Motor neuron (in vitro differentiated cells): ENCODE data around the gene PAX5. TPM values are rescaled to one million over a fixed set of nuclear protein-coding genes. Genes with fewer than 3 reads are reported as not detected.

Experiments
- ATAC-seq, 8 experiments: fragments of 200-7000 bp; cut with Tn5 transposase; replicated peaks in 6 of 8; 2 replicates each; pipeline ENCODE4 v1.8.0; 2021; ENCODE audit warnings: mild to moderate bottlenecking in 8 of 8, moderate library complexity in 8 of 8
- H3K27ac ChIP-seq, 2 donors: fragments of 250-450 bp; sonication (Bioruptor Pico); 2 replicates each; pipeline ENCODE4 v1.9.0; 2021; ENCODE audit warnings: antibody characterized with exemption in 2 of 2, mild to moderate bottlenecking in 2 of 2, moderate library complexity in 1 of 2
- H3K4me1 ChIP-seq, 2 donors: fragments of 250-450 bp; sonication (Bioruptor Pico); replicated peaks in 1 of 2; 2 replicates each; pipeline ENCODE4 v1.6.1; 2021; ENCODE audit warnings: antibody characterized with exemption in 2 of 2, mild to moderate bottlenecking in 2 of 2, moderate library complexity in 1 of 2
- H3K4me3 ChIP-seq, 5 donors: fragments of 250-450 bp; sonication (Bioruptor Pico); 2 replicates each; pipeline ENCODE4 v1.9.0; 2021; ENCODE audit warnings: antibody characterized with exemption in 5 of 5, mild to moderate bottlenecking in 5 of 5, moderate library complexity in 4 of 5
- WGBS, 10 experiments: fragments of 450-650 bp; shearing (Covaris generic); methylation state at CpG; one replicate each; pipeline ENCODE4 v1.0.0; 2022; 5-methylcytosine and 5-hydroxymethylcytosine counted together
- in situ Hi-C, 9 experiments: fragments of 400-800 bp; cut with MboI; loops; one replicate each; pipeline ENCODE4 v1.15.0; 2021; ENCODE audit warnings: low sequenced_read_pairs in 9 of 9, low pct_unique_long_range_greater_than_20kb in 2 of 9; ENCODE audit not compliant: unreplicated experiment in 9 of 9
- total RNA-seq, 8 experiments: library from RNA; unstranded; fragments of 300-600 nt; gene quantifications; 2 replicates each; pipeline versions ENCODE4 v1.2.3 to v1.2.4, GENCODE V29; 2022

The PAX5 gene
- total RNA-seq, 8 experiments from 2014 or later: 0.09 to 1.5 (median 0.61) TPM

DNA sequence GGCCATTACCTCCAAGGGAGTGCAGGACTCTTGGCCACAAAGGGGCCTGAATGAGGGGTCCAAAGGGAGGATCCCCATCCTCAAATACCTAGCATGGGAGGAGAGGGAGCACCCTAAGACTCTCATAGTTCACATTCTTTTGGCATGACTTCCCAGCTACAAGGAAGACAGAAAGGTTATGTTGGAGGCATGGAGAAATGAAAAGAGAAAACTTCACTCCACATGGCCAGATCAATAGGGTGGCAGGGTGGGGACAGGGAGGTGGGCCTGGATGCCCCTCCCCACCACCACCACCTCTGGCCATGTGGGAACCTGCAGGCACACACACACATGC, 97.6 kb downstream of the PAX5 start:
- no peak overlapping the region for H3K4me3 ChIP-seq
- no peak overlapping the region for H3K27ac ChIP-seq
- ATAC-seq: peak in 1 of 8 experiments; percentile 17
- in situ Hi-C loops: no loop called here
- peaks cover 5 to 30% of the 10 kb centered on the region in 2 donors for H3K4me1 ChIP-seq

DNA sequence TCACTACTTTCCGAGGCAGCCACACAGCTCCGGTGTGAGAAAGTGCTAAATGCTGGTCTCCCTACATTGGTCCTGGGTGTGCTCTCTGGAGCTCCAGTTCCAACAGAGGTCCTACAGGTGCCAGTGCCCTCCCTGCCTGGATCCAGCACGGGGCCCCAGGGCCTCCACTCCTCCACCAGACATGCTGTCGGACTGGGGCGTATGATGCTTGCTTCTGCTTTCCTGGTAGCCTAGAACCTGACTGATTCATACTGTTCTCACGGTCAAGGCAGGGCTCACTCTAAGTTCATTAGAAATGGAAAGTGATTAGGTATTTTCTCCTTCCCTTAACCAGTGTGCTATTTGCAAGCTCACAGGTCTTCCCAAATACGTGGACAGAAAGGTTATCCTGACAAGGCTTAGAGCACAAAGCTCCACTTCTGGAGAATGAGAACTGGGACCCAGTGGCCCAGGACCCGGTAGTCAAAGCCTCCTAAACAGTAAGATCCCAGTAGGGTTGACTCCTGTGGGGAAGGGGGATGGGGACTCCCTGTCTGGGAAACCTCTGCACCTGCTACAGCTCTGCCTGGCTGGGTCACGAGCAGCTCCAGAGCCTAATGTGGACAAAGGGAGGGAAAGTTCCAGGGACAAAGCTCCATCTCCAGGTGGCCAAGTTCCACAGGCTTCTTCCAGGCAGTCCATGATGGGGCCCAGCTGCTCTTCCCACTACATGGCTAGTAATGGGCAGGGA, 98.1 kb downstream of the PAX5 start:
- Histone ChIP-seq H3K4me1 (peaks cover 5 to 30% of the 10 kb centered on the region in 2 donors), H3K27ac (no peak overlapping the region), H3K4me3 (no peak overlapping the region)
- 49 to 100% (median 80%) methylated on average over 1 to 7 of the region's 9 CpGs; no CpG with 5 or more reads in 4 of the 10 experiments for WGBS, 10 experiments
- in situ Hi-C loops: no loop called here
- no peak for ATAC-seq

DNA sequence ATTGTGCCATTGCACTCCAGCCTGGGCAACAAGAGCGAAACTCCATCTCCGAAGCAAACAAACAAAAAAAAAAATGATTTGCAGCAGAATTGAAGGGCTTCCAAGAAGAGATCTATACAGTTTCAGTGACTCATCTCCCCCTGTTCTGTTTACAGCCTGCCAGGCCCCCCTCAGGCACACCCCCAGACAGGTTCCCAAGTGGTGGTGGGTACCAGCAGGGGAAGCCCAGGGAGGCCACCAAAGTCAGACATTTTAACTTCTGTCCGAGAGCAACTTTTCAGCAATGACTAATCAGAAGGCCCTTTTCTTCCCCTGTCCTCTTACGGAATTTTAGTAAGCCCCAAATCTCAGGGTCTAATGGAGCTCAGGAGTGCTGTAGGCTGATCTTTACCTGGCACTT, 98.7 kb downstream of the PAX5 start:
- 65 to 100% (median 93%) methylated on average over 1 to 4 of the region's 4 CpGs; no CpG with 5 or more reads in 3 of the 10 experiments for WGBS, 10 experiments
- in situ Hi-C loops: no loop called here
- Histone ChIP-seq H3K4me1 (peaks cover 4 to 25% of the 10 kb centered on the region in 2 donors), H3K27ac (no peak overlapping the region), H3K4me3 (no peak overlapping the region)
- ATAC-seq: no peak

DNA sequence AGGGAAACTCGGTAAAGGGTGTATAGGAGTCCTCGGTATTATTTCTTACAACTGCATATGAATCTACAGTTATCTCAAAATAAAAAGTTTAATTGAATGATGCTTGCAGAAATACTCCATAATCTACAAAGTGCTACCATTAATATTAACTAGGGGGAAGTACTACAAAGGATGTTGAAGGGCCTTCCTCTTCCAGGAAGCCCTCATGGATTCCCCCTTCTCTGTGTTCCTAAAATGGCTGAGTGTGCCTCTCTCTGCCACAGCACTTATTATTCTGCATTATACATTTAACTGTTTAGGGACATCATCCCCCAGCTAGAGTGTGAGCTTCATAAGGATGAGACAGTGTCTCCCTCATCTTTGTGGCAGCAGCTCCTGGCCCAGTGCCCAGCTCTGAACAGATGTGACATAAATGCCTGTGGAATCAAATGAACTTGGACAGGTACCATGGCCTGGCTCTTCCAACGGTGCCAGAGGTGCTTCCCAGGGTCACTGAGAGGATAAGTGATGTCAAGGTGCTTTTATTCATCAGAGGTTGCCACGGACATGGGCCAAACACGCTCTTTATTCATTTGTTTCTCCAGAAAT, 99.5 kb downstream of the PAX5 start:
- WGBS, 10 experiments: 14 to 95% (median 81%) methylated on average over 1 to 5 of the region's 5 CpGs; no CpG with 5 or more reads in 1 of the 10 experiments
- no peak for ATAC-seq
- Histone ChIP-seq H3K4me3 (no peak overlapping the region), H3K27ac (no peak overlapping the region), H3K4me1 (peaks cover 0 to 17% of the 10 kb centered on the region in 2 donors)
- in situ Hi-C loops: no loop called here

GRCh38 chr9:36933676-36934215, 100.3 kb downstream of the PAX5 start:
- H3K27ac ChIP-seq: no peak overlapping the region
- in situ Hi-C loops: no loop called here
- peaks cover 0 to 9% of the 10 kb centered on the region in 2 donors for H3K4me1 ChIP-seq
- ATAC-seq: no peak
- H3K4me3 ChIP-seq: no peak overlapping the region
- 53 to 100% (median 71%) methylated on average over 1 to 3 of the region's 6 CpGs; no CpG with 5 or more reads in 6 of the 10 experiments for WGBS, 10 experiments

DNA sequence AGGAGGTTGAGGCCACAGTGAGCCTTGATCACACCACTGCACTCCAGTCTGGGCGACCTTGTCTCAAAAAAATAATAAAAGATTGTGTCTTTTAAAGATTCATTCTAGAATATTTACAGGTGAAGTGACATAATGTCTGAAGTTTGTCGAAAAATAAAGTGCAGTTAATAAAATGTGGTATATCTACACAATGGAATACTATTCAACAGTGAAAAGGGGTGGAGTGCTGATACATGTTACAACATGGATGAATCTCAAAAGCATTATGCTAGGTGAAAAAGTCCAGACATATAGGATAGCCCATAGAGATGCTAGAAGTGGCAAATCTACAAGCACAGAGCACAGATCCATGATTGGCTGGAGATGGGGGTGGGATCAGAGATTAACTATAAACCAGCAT, 101.9 kb downstream of the PAX5 start:
- no peak for ATAC-seq
- Histone ChIP-seq H3K4me1 (no peaks in the 10 kb centered on the region), H3K27ac (no peak overlapping the region), H3K4me3 (no peak overlapping the region)
- 0 to 56% (median 35%) methylated on average over 1 to 2 of the region's 2 CpGs for WGBS, 10 experiments
- in situ Hi-C loops: no loop called here

DNA sequence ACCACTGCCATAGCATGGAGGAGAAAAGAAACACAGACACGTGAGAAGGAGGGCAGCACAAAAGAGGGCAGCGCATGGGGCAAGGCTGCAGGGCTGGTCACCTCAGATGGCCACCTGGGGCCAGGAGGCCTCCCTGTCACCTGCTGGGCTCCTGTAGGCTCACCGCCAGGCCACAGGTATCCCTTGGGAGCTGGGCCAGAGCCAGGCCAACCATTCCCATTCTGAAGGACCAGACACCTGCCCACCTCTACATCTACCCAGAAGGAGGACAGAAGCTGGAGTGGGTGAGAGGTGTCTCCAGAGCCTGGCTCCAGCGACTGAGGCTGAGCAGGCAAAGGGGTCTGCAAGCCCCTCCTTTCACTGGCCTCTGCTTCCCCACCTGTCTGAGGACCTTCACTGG, 103.1 kb downstream of the PAX5 start:
- no peak for ATAC-seq
- Histone ChIP-seq H3K4me1 (no peaks in the 10 kb centered on the region), H3K4me3 (no peak overlapping the region), H3K27ac (no peak overlapping the region)
- in situ Hi-C loops: no loop called here
- 20 to 82% (median 63%) methylated on average over 1 to 3 of the region's 4 CpGs; no CpG with 5 or more reads in 7 of the 10 experiments for WGBS, 10 experiments

DNA sequence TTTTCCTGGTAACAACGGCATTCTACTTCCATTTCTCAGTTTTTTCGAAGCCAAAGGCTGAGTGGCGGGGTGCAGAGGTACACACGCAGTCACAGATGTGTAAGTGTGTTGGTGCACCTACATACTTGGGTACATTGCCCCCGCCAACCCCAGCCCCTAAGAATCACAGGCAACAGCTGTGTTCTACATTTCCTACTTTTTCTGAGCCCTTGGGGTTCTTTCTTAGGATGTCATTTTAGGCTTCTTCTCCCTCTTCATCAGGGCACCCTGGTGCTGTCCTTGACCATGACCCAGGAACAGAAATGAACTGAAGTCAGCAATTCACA, 104.8 kb downstream of the PAX5 start:
- in situ Hi-C loops: no loop called here

GRCh38 chr9:36928670-36929349, 105.3 kb downstream of the PAX5 start:
- peak in 3 of 8 experiments; percentile 71 to 91 (median 90) for ATAC-seq
- in situ Hi-C loops: no loop called here

More for the DNA sequence above, 104.8 kb downstream of the PAX5 start:
- no peak overlapping the region for H3K4me3 ChIP-seq
- H3K27ac ChIP-seq: no peak overlapping the region
- ATAC-seq: no peak
- H3K4me1 ChIP-seq: no peaks in the 10 kb centered on the region
- WGBS, 10 experiments: 77 to 100% (median 86%) methylated on average over 1 to 4 of the region's 5 CpGs; no CpG with 5 or more reads in 5 of the 10 experiments

DNA sequence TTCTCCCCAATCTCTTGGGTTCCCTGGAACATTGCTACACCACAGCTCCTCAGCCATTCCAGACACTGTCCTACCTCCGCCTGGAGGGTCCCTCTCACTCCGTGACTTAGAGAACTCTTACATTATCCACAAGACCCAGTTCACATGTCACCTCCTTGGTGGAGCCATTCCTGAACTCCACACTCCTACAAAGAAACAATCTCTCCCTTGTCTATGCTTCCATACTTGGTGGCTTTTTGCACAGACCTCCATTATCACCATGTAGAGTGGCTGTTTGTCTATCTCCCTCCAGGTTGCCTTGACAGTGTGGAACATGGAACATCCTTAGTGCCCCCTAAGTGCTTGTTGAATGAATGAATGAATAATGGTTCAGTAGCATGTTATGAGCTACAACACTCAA, 105.9 kb downstream of the PAX5 start:
- in situ Hi-C loops: no loop called here
- no peak overlapping the region for H3K27ac ChIP-seq
- peak in 1 of 8 experiments; percentile 5 for ATAC-seq
- no peak overlapping the region for H3K4me3 ChIP-seq
- 86 to 100% (median 93%) methylated on average over 1 to 2 of the region's 2 CpGs; no CpG with 5 or more reads in 3 of the 10 experiments for WGBS, 10 experiments
- H3K4me1 ChIP-seq: no peaks in the 10 kb centered on the region

More at GRCh38 chr9:36928670-36929349, 105.3 kb downstream of the PAX5 start:
- no peaks in the 10 kb centered on the region for H3K4me1 ChIP-seq
- 0 to 83% (median 25%) methylated on average over 1 to 3 of the region's 3 CpGs for WGBS, 10 experiments
- H3K4me3 ChIP-seq: no peak overlapping the region
- H3K27ac ChIP-seq: no peak overlapping the region

DNA sequence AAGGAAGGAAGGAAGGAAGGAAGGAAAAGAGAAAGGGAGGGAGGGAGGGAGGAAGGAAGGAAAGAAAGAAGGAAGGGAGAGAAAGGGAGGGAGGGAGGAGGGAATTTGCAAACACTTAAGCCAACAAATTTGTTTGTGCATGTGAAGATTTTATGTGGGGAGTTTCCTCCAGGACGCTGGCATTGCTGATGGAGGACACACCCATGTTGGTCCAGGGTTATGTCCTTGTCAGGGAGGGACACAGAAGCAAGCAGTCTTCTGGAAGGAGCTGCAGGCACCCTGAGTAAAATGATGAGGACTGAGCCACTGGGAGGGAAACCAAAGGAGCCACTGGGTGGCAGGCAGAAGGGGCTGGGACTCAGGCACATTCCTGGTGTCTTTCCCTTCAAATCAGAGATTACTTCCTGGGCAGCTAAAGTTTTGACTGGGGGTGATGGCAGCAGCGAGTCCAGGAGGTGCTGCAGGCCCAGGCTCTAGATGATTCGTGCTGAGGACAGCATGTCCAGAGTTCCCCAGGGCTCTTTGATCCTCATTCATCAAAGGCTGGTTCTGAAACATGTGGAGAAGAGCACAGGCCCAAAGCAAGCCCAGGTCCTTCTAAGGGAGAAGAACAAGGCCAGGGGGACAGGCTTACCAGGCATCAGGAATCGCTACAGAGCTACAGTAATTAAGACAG, 109.2 kb downstream of the PAX5 start:
- Histone ChIP-seq H3K4me1 (no peaks in the 10 kb centered on the region), H3K4me3 (no peak overlapping the region), H3K27ac (no peak overlapping the region)
- in situ Hi-C loops: no loop called here
- ATAC-seq: peak in 3 of 8 experiments; percentile 20 to 68 (median 50)
- 20 to 80% (median 57%) methylated on average over 1 to 3 of the region's 4 CpGs; no CpG with 5 or more reads in 4 of the 10 experiments for WGBS, 10 experiments

GRCh38 chr9:36924071-36924470, 110.0 kb downstream of the PAX5 start:
- in situ Hi-C loops: no loop called here

More at GRCh38 chr9:36924071-36924470, 110.0 kb downstream of the PAX5 start:
- 7 to 75% (median 51%) methylated on average over 2 to 4 of the region's 4 CpGs; no CpG with 5 or more reads in 5 of the 10 experiments for WGBS, 10 experiments
- Histone ChIP-seq H3K4me1 (no peaks in the 10 kb centered on the region), H3K4me3 (no peak overlapping the region), H3K27ac (no peak overlapping the region)
- ATAC-seq: peak in 4 of 8 experiments; percentile 57 to 78 (median 63)
